ENCODE data around the gene STX12.
A peak's percentile ranks its signal among the peaks of the same experiment; 100 is the strongest.
"Not testable (repeated sequence)": the region's sequence is repeated elsewhere in the genome, so short reads cannot be mapped to it uniquely, and the experiment has no call there.

STX12 gene

DNA sequence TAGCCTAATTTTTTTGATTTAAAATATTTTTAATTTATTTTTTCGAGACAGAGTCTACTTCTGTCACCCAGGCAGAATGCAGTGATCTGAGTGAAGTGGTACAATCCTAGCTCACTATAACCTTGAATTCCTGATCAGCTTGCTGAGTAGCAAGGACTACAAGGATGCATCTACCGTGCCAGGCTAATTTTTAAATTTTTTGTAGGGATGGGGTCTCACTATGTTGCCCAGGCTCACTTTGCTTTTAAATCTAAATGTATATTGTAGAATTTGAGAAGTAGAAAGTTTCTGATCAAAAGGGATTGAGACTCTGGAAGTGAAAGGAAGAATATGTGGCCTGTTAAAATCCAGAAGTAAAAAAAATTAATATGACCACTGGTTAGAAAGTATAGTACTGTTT is 1.6 kb downstream of the STX12 start:
- no peak for DNase-seq (ENCODE audit: low read depth)
- TF ChIP-seq, protein P1, sequence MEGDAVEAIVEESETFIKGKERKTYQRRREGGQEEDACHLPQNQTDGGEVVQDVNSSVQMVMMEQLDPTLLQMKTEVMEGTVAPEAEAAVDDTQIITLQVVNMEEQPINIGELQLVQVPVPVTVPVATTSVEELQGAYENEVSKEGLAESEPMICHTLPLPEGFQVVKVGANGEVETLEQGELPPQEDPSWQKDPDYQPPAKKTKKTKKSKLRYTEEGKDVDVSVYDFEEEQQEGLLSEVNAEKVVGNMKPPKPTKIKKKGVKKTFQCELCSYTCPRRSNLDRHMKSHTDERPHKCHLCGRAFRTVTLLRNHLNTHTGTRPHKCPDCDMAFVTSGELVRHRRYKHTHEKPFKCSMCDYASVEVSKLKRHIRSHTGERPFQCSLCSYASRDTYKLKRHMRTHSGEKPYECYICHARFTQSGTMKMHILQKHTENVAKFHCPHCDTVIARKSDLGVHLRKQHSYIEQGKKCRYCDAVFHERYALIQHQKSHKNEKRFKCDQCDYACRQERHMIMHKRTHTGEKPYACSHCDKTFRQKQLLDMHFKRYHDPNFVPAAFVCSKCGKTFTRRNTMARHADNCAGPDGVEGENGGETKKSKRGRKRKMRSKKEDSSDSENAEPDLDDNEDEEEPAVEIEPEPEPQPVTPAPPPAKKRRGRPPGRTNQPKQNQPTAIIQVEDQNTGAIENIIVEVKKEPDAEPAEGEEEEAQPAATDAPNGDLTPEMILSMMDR (IDR thresholded peaks at IDR 0.05; ENCODE audit: insufficient read depth, low read depth, low read length, missing control alignments) = no peak
- H3K4me3 ChIP-seq (ENCODE audit: low read depth, low read length) = peak overlapping the region; percentile 58

DNA sequence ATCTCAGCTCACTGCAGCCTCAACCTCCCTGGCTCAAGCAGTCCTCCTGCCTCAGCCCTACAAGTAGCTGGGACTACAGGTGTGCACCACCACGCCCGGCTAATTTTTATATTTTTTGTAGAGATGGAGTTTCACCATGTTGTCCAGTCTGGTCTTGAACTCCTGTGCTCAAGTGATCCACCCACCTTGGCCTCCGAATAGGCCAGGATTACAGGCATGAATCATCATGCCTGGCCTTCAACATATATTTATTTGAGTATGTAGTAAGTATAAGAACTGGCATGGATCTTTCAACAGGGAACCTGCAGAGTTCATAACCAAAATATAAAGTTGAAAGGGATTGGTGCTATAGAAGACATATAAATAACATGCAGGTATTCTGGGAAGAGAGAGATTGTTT is 2.3 kb downstream of the STX12 start:
- H3K4me3 ChIP-seq (ENCODE audit: low read depth, low read length); DNase-seq (ENCODE audit: low read depth): not testable (repeated sequence)

DNA sequence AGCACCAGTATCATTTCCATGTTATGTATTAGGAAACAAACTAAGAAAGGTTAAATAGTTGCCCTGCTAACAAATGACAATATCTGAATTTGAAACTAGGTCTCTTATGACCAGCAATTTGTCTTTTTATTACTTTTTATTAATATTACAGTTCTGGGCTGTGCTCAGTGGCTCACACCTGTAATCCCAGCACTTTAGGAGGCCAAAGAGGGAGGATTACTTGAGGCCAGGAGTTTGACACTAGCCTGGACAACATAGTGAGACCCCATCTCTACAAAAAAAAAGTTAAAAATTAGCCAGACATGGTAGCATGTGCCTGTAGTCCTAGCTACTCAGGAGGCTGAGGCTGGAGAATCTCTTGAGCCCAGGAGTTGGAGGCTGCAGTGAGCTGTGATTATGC is 3.3 kb downstream of the STX12 start:
- DNase-seq (ENCODE audit: low read depth); H3K4me3 ChIP-seq (ENCODE audit: low read depth, low read length): not testable (repeated sequence)

DNA sequence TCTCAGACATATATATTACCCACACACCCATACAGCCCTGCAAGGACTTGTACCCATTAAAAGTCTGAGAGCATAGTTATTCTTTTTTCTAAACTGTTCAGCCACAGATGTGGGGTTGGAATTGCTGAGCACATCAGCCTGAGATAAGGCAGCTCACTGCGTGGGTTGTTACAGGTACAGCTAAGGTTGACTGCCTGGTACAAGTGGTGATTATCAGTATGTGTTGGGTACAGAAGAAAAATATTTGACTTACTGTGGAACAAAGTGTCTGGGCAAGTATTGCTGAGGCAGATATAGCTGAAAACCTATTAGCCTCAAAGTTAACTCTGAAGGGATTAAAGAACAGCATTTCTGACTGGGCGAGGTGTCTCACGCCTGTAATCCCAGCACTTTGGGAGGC is 5.0 kb downstream of the STX12 start:
- H3K4me3 ChIP-seq (ENCODE audit: low read depth, low read length) = no peak overlapping the region
- TF ChIP-seq, protein P1 (IDR thresholded peaks at IDR 0.05; ENCODE audit: insufficient read depth, low read depth, low read length, missing control alignments) = no peak
- no peak for DNase-seq (ENCODE audit: low read depth)

DNA sequence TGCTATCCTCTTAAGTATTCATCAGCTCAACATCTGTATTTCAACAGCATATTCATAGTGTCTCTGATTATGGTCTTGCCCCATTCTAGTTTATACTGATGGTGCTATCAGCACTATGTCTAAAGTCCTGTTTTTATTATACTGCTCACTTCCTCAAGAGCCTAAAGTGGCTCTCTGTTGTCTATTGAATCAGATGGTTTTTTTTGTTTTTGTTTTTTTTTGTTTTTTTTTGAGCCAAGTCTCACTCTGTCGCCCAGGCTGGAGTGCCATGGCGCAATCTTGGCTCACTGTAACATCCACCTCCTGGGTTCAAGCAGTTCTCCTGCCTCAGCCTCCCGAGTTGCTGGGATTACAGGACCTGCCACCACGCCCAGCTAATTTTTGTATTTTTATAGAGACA is 6.1 kb downstream of the STX12 start:
- TF ChIP-seq, protein P1 (IDR thresholded peaks at IDR 0.05; ENCODE audit: insufficient read depth, low read depth, low read length, missing control alignments) = no peak
- no peak for DNase-seq (ENCODE audit: low read depth)
- no peak overlapping the region for H3K4me3 ChIP-seq (ENCODE audit: low read depth, low read length)

DNA sequence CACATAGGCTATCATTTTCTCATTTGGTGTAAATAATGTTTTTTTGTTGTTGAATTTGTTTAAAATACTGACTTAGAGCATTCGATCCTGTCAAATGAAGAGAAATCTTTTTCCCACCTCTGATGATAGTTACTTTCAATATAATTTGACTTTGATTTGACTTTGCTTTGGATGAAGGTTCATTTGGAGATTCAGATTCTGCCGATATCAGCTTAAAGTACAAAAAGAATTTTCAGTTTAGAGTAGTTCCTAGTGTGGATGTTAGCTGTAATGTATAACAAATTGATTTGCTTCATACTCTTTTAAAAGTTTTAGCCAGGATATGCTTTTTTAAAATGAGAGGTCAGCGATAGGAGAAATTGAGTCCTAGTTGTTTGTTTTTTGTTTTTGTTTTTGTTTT is 9.9 kb downstream of the STX12 start:
- H3K4me3 ChIP-seq (ENCODE audit: low read depth, low read length) = no peak overlapping the region
- TF ChIP-seq, protein P1 (IDR thresholded peaks at IDR 0.05; ENCODE audit: insufficient read depth, low read depth, low read length, missing control alignments) = no peak
- DNase-seq (ENCODE audit: low read depth) = no peak

DNA sequence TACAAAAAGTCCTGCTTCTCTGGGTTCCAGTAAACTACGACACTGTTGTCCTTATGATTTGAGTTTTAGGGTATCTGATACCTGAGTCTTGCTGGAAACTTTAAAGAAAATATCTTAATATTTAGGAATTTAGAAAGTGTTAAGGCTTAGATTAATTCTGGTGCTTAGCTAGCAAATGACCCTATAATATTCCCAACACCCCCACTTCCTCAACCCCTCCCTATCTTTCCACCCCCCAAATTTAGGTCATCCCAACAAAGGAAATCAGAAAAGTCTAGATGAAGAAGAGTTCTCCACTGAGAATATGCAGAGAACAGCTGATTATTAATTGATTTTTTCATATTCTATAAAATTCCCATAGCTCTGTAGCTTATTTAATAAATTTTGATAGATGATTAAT is 11.7 kb downstream of the STX12 start:
- H3K4me3 ChIP-seq (ENCODE audit: low read depth, low read length) = no peak overlapping the region
- TF ChIP-seq, protein P1 (IDR thresholded peaks at IDR 0.05; ENCODE audit: insufficient read depth, low read depth, low read length, missing control alignments) = no peak
- DNase-seq (ENCODE audit: low read depth) = no peak

DNA sequence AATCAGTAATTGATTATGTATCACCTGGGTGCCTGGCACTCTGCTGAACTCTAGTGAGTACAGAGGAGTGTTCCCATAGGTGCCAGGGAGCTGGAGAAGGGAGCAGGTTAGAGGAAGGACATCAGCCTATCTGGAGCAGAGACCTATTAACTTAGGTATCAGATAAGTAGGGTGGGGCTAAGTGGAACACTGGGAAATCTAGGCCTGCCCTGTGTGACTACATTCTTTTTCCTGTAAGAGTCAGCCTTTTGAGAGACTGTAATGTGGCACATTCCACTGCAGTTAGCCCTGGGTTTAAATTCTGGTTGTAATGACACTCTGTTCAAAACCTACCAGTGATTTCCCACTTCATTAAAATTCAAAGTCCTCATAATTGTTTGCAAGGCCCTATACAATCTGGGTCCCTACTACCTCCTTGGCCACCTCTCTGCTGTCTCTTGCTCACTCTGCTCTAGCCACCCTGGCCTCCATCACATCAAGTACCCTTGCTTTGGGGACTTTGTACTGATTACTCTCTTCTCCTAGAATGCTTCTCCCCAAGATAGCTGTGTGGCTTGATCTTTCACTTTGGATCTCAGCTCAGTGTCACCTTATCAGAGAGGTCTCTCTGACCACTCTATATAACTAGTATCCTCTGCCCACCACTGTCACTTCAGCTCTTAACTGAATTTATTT is 12.9 kb downstream of the STX12 start:
- no peak overlapping the region for H3K4me3 ChIP-seq (ENCODE audit: low read depth, low read length)
- TF ChIP-seq, protein P1 (IDR thresholded peaks at IDR 0.05; ENCODE audit: insufficient read depth, low read depth, low read length, missing control alignments) = no peak
- DNase-seq (ENCODE audit: low read depth) = no peak

Data from GM12865 (cell line).